LHCN-M2 (cell line): ENCODE measurements around the gene EME2. TPM values are rescaled to one million over a fixed set of nuclear protein-coding genes. Genes with fewer than 3 reads are reported as not detected.

Experiments
- DNase-seq: peaks from one replicate; pipeline ENCODE4 v3.0.0-alpha.2; 2012; ENCODE audit warnings: low read depth
- total RNA-seq: library from RNA; depleted of rRNA; stranded (reverse); fragments of >200 nt; gene quantifications from 2 replicates; pipeline ENCODE4 v1.2.3, GENCODE V29; 2014; rRNA removed

EME2 gene
- total RNA-seq, 1 experiment from 2014 or later, result 17.4 TPM

DNA sequence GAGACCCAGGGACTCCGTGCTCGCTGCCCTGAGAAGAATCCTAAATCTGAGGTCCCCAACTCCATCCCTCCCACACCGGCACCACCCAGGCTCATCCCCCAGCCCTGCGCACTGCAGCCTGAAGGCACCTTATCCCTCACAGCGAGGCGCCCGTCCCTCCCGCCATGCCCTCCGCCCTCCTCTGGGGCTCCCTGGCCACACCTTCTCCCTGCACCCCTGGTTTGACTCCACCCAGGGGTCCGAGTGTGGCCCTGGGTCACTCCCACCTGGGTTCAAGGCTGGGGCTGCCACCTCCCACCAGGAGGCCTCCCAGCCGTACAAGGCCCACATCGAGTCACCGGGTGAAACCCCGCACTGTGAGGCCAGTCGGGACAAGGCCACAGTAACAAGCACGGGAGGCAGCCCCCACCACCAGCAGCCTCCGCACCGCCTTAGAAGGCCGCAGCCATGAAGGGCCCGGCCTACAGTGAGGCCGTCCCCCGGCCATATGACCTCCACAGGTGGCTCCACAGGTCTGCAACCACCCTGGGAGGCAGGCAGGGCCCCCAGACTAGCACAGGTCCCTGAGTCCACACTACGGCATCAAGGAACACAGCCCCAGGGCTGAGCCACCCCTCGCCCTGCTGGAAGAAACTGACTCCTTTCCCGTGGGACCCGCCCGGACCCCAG is 45.7 kb downstream of the EME2 start:
- no peak for DNase-seq

- DNase-seq, result no peak
These were observed 46.4 kb downstream of the EME2 start for GRCh38 chr16:1818873-1819525.

DNA sequence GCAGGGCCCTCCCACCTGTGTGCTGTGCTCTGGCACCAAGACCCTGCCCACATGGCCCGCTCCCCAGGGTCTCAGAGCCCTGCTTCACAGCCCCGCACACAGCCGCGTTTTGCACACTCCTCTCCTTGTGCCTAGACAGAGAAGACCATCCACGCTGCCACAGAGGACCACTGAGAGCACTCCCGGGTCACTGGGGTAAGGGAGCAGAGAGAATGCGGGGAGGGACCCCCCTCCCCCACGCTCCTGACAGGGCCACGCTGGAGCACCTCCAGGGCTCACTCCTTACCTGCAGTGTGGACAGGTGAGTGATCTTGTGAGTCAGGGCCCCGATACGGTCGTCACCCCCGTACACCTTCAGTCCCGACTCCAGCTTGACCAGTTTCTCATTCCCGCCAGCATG is 47.0 kb downstream of the EME2 start:
- no peak for DNase-seq

GRCh38 chr16:1820096-1820945 is 47.7 kb downstream of the EME2 start:
- no peak for DNase-seq

DNA sequence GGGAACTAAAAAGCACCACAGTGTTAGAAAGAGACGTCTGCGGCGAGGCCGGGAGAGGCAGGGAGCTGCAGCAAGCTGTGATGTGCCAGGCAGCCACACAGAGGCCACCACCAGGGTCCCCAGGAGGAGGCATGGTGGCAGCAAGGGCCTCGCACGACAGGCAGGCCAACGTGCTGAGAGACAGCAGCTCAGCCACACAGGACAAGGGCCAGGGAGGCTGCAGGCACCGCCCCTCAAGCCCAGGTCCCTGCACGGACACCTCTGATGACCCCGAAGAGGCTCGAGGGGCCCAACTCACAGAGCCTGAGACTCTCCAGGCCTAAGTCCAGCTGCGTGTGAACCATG is 48.3 kb downstream of the EME2 start:
- no peak for DNase-seq

GRCh38 chr16:1821861-1822611 is 49.4 kb downstream of the EME2 start:
- DNase-seq, result no peak

- DNase-seq, result no peak
These were observed 50.2 kb downstream of the EME2 start for GRCh38 chr16:1822801-1823200.

GRCh38 chr16:1823821-1824220 is 51.2 kb downstream of the EME2 start:
- peak; percentile 64 for DNase-seq

GRCh38 chr16:1825381-1825863 is 52.8 kb downstream of the EME2 start:
- no peak for DNase-seq

Other genes starting within 250 kb of the EME2 start
- gene TMEM204, start 239.1 kb upstream of the EME2 start, total RNA-seq, result not detected in 2 replicates
- 9.9 and 18.3 TPM in 2 replicates for gene IFT140, start 160.7 kb upstream of the EME2 start, total RNA-seq
- gene CRAMP1, start 160.4 kb upstream of the EME2 start, total RNA-seq, result 6.9 and 7.9 TPM in 2 replicates
- gene JPT2, start 94.5 kb upstream of the EME2 start, total RNA-seq, result 59.1 and 62.8 TPM in 2 replicates
- 45.9 and 55.4 TPM in 2 replicates for gene MAPK8IP3, start 66.6 kb upstream of the EME2 start, total RNA-seq
- gene NME3, start 1.3 kb upstream of the EME2 start, total RNA-seq, result 50.9 and 53.5 TPM in 2 replicates
- 132 and 155 TPM in 2 replicates for gene MRPS34, start 324 bp downstream of the EME2 start, total RNA-seq
- 24.2 and 27.2 TPM in 2 replicates for gene SPSB3, start 9.8 kb downstream of the EME2 start, total RNA-seq
- gene NUBP2, start 10.2 kb downstream of the EME2 start, total RNA-seq, result 145 and 213 TPM in 2 replicates
- gene IGFALS, start 20.9 kb downstream of the EME2 start, total RNA-seq, result not detected in 2 replicates
- gene HAGH, start 54.0 kb downstream of the EME2 start, total RNA-seq, result 35.4 and 45.2 TPM in 2 replicates
- 58.8 and 64.9 TPM in 2 replicates for gene FAHD1, start 54.4 kb downstream of the EME2 start, total RNA-seq
- not detected in 2 replicates for gene MEIOB, start 99.4 kb downstream of the EME2 start, total RNA-seq
- not detected in 2 replicates for gene HS3ST6, start 145.6 kb downstream of the EME2 start, total RNA-seq
- 14.2 and 14.4 TPM in 2 replicates for gene MSRB1, start 170.4 kb downstream of the EME2 start, total RNA-seq
- gene RPL3L, start 181.9 kb downstream of the EME2 start, total RNA-seq, result not detected in 2 replicates
- gene NDUFB10, start 186.7 kb downstream of the EME2 start, total RNA-seq, result 244 and 288 TPM in 2 replicates
- gene RPS2, start 192.0 kb downstream of the EME2 start, total RNA-seq, result 2,551 and 2,646 TPM in 2 replicates
- gene RNF151, start 194.0 kb downstream of the EME2 start, total RNA-seq, result not detected in 2 replicates
- 52.1 and 85.4 TPM in 2 replicates for gene TBL3, start 199.2 kb downstream of the EME2 start, total RNA-seq
- 0.23 and 1.3 TPM in 2 replicates for gene NOXO1, start 208.7 kb downstream of the EME2 start, total RNA-seq
- gene GFER, start 211.4 kb downstream of the EME2 start, total RNA-seq, result 26.0 and 30.5 TPM in 2 replicates
- 1.1 and 1.6 TPM in 2 replicates for gene SYNGR3, start 217.2 kb downstream of the EME2 start, total RNA-seq
- gene ZNF598, start 237.0 kb downstream of the EME2 start, total RNA-seq, result 37.2 and 47.5 TPM in 2 replicates
- 1.3 TPM in 2 replicates for gene NPW, start 247.0 kb downstream of the EME2 start, total RNA-seq